ENCODE results near the gene ZFYVE9.

The ZFYVE9 gene

GRCh38 chr1:52225174-52225573 is 83.3 kb downstream of the ZFYVE9 start:
- H3K27ac ChIP-seq, result no peak overlapping the region
- TF ChIP-seq CTCF (IDR thresholded peaks at IDR 0.05) (no peak), ZFX (IDR thresholded peaks at IDR 0.05; ENCODE audit: borderline replicate concordance) (no peak)

- no peak overlapping the region for H3K27ac ChIP-seq
- TF ChIP-seq CTCF (IDR thresholded peaks at IDR 0.05) (no peak), ZFX (IDR thresholded peaks at IDR 0.05; ENCODE audit: borderline replicate concordance) (no peak)
Observed at GRCh38 chr1:52229494-52229893, 87.6 kb downstream of the ZFYVE9 start.

GRCh38 chr1:52233463-52233862 is 91.6 kb downstream of the ZFYVE9 start:
- H3K27ac ChIP-seq, result no peak overlapping the region
- no peak for TF ChIP-seq ZFX (IDR thresholded peaks at IDR 0.05; ENCODE audit: borderline replicate concordance)
- TF ChIP-seq CTCF (IDR thresholded peaks at IDR 0.05), result no peak

- TF ChIP-seq ZFX (IDR thresholded peaks at IDR 0.05; ENCODE audit: borderline replicate concordance), result no peak
- no peak for TF ChIP-seq CTCF (IDR thresholded peaks at IDR 0.05)
- H3K27ac ChIP-seq, result no peak overlapping the region
Observed at GRCh38 chr1:52234014-52234413, 92.1 kb downstream of the ZFYVE9 start.

- TF ChIP-seq CTCF (IDR thresholded peaks at IDR 0.05) (no peak), ZFX (IDR thresholded peaks at IDR 0.05; ENCODE audit: borderline replicate concordance) (no peak)
Observed at GRCh38 chr1:52234708-52235107, 92.8 kb downstream of the ZFYVE9 start.

GRCh38 chr1:52235646-52236045 is 93.8 kb downstream of the ZFYVE9 start:
- TF ChIP-seq ZFX (IDR thresholded peaks at IDR 0.05; ENCODE audit: borderline replicate concordance), result no peak
- TF ChIP-seq CTCF (IDR thresholded peaks at IDR 0.05), result no peak
- H3K27ac ChIP-seq, result no peak overlapping the region

More at GRCh38 chr1:52234708-52235107, 92.8 kb downstream of the ZFYVE9 start:
- H3K27ac ChIP-seq, result no peak overlapping the region

- no peak overlapping the region for H3K27ac ChIP-seq
- TF ChIP-seq CTCF (IDR thresholded peaks at IDR 0.05), result no peak
- TF ChIP-seq ZFX (IDR thresholded peaks at IDR 0.05; ENCODE audit: borderline replicate concordance), result no peak
Observed at GRCh38 chr1:52237430-52237829, 95.5 kb downstream of the ZFYVE9 start.

All from 22Rv1 (cell line).